Measurements from ENCODE around the gene DZANK1.
"Not testable (repeated sequence)": the region's sequence is repeated elsewhere in the genome, so short reads cannot be mapped to it uniquely, and the experiment has no call there.

Gene DZANK1

DNA sequence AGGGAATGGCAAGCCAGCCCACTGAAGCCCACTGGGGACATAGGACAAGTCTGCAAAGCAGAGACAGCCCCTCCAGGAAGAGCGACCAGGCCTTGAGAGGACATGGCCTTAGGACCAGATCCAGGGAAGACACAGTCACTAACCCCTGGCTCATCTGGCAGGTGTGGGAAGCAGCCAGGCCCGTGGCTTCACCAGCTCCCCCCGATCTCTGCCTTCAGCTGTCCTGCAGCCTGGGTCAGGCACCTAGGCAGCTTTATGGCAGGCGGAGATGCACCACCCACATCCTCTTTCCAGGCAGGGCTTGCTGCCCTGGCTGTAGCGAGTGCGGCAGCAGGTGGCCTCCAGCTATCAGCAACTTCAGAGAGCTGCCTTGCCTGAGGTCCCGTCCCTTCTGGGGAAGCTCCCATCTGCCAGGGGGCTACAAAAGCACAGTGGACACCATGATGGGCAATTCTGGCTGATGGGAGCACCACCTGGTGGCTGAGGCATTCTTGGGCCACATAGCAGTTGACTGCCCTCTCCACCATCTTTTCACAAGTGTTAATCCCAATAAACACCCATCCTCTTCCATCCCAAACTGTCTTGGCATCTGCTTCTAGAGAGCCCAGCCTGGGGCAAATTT is 85.8 kb downstream of the DZANK1 start:
- no peak for TF ChIP-seq CTCF (IDR thresholded peaks at IDR 0.05; ENCODE audit: low read depth, low read length, missing control alignments)
- in situ Hi-C loops (cut with HindIII; ENCODE audit: low sequenced_read_pairs) = no loop called here
- H3K4me3 ChIP-seq (ENCODE audit: low read depth, low read length) = no peak overlapping the region
- DNase-seq (ENCODE audit: low read depth) = no peak

DNA sequence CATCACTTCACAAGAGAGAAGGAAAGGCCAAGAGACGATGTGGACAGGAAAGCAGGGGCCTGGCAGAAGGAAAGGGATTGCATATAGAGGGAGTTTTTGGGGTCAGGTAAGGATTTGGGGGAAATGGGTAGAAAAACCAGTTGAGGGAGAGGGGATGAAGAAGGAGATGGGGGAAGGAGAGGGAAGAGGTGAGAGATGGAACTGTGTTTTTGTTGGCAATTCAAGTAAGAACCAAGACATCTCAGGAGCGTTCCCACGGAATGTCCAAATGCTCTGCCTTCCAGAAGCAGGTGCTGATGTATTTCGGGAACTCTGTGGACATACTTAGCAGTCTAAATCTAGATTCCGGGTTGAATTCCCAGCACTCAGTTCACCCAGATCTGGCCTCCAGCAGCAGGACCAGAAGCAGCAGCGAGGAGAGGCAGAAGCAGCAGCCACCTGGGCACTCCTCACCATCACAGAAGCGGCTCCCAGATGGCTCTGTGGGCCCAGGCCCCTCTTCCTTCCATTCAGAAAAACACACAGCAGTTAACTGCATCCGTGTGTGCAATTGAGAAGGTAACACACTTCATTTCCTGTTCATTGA is 88.8 kb downstream of the DZANK1 start:
- in situ Hi-C loops (cut with HindIII; ENCODE audit: low sequenced_read_pairs) = no loop called here
- no peak overlapping the region for H3K4me3 ChIP-seq (ENCODE audit: low read depth, low read length)
- DNase-seq (ENCODE audit: low read depth) = no peak
- no peak for TF ChIP-seq CTCF (IDR thresholded peaks at IDR 0.05; ENCODE audit: low read depth, low read length, missing control alignments)

- in situ Hi-C loops (cut with HindIII; ENCODE audit: low sequenced_read_pairs); H3K4me3 ChIP-seq (ENCODE audit: low read depth, low read length): not testable (repeated sequence)
Observed at GRCh38 chr20:18375551-18375950, 91.3 kb downstream of the DZANK1 start.

DNA sequence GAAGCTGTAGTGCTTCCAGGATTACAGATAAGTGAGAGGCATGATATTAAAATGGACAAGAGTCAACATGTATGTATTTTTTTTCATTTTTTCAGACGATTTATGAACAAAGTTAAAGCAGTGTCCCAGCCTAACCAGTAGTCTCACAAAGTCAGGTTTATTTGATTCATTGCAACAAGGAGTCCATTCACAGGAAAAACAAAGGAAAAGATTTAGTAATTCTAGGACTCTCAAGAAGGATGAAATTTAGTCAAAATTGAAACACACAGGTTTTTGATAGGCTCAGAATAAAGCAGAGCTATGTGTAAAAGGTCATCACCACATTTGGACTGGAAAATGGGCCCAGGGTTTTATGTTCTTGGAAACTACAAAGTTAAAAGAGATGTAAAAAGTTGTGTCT is 94.5 kb downstream of the DZANK1 start:
- no peak for DNase-seq (ENCODE audit: low read depth)
- TF ChIP-seq CTCF (IDR thresholded peaks at IDR 0.05; ENCODE audit: low read depth, low read length, missing control alignments) = no peak
- no peak overlapping the region for H3K4me3 ChIP-seq (ENCODE audit: low read depth, low read length)
- in situ Hi-C loops (cut with HindIII; ENCODE audit: low sequenced_read_pairs) = no loop called here

More at GRCh38 chr20:18375551-18375950, 91.3 kb downstream of the DZANK1 start:
- not testable (repeated sequence) for DNase-seq (ENCODE audit: low read depth)

DNA sequence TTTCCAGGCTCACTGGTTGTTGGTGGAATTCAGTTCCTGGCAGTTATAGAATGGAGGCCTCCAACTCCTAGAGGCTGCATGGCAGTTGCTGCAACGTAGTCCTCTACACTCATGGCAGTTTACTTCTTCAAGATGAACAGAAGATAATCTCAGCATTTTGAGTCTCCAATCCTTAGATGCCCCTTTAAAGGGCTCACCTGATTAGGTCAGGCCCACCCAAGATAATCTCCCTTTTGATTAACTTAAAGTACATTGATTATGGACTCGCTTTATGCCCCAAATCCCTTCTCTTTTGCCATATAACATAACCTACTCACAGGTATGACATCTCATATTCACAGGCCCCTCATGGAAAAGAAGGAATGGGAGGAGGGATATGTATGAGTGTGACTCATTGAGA is 102.1 kb downstream of the DZANK1 start:
- no peak for TF ChIP-seq CTCF (IDR thresholded peaks at IDR 0.05; ENCODE audit: low read depth, low read length, missing control alignments)
- no peak overlapping the region for H3K4me3 ChIP-seq (ENCODE audit: low read depth, low read length)
- no peak for DNase-seq (ENCODE audit: low read depth)
- in situ Hi-C loops (cut with HindIII; ENCODE audit: low sequenced_read_pairs) = no loop called here

DNA sequence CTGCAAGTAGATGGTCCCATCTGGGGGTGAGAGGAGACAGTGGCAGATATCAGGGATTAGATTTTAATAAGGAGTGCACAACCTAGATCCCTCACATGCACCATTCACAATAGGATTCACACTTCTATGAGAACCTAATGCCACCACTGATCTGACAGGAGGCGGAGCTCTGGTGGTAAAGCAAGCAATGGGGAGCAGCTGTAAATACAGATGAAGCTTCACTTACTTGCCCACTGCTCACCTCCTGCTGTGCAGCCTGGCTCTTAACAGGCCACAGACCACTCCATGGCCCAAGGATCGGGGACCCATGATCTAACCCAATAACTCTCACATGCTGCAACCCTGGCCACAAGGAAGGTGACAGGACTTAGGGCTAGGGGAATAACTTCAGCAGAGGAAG is 103.1 kb downstream of the DZANK1 start:
- TF ChIP-seq CTCF (IDR thresholded peaks at IDR 0.05; ENCODE audit: low read depth, low read length, missing control alignments) = no peak
- in situ Hi-C loops (cut with HindIII; ENCODE audit: low sequenced_read_pairs) = no loop called here
- no peak for DNase-seq (ENCODE audit: low read depth)
- no peak overlapping the region for H3K4me3 ChIP-seq (ENCODE audit: low read depth, low read length)

DNA sequence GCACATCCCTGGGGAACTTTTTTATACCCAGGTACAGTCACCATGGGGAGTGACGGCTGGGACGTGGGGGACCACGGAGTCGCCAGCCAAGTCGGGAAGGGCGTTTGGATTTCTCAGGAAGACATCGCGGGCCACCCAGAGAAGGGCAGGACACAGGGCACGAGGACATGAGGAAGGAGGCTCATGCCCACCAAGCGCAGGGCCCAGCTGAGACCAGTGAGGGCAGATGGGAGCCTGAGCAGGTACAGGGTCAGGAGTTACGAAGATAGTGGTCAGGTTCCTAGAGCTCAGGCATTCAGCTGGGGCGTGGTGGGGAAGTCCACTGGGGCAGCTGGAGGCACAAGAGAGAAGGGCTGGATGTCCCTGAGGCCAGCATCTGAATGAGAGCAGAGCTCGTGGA is 103.9 kb downstream of the DZANK1 start:
- no peak overlapping the region for H3K4me3 ChIP-seq (ENCODE audit: low read depth, low read length)
- in situ Hi-C loops (cut with HindIII; ENCODE audit: low sequenced_read_pairs) = no loop called here
- no peak for TF ChIP-seq CTCF (IDR thresholded peaks at IDR 0.05; ENCODE audit: low read depth, low read length, missing control alignments)
- no peak for DNase-seq (ENCODE audit: low read depth)

Data from astrocyte of the cerebellum (primary cell).